NAMALWA (cell line): ENCODE results near the gene DPH2.

ENCODE experiments used
- DNase-seq: peaks from one replicate; pipeline ENCODE4 v3.0.0-alpha.2; 2015; ENCODE audit warnings: low spot score

DPH2 gene

DNA sequence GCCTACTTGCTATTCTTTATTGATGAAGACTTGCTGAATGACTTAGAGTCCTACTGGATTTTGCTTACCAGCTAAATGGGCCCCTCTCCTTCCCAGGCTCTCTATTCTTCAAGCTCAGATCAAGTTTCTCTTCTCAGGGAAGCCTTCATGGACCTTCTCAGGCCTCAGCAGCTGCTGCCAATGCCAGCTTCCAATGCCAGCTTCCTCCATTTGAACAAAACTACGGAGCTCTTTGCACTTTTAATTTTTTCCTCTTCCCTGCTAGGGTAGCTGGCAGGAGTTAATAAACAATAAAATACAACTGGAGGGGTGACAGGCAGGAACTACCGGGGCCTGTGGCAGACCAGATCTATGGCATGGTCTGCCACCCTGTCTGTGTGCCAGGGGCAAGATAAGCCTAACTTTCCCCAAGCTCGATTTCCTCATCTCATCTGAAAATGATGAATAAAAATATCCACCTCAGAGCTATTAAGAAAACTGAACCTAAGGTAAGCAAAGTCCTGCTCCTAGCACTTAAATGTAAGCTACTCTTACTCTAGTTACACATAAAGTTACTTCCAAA is 24.1 kb upstream of the DPH2 start:
- no peak for DNase-seq

DNA sequence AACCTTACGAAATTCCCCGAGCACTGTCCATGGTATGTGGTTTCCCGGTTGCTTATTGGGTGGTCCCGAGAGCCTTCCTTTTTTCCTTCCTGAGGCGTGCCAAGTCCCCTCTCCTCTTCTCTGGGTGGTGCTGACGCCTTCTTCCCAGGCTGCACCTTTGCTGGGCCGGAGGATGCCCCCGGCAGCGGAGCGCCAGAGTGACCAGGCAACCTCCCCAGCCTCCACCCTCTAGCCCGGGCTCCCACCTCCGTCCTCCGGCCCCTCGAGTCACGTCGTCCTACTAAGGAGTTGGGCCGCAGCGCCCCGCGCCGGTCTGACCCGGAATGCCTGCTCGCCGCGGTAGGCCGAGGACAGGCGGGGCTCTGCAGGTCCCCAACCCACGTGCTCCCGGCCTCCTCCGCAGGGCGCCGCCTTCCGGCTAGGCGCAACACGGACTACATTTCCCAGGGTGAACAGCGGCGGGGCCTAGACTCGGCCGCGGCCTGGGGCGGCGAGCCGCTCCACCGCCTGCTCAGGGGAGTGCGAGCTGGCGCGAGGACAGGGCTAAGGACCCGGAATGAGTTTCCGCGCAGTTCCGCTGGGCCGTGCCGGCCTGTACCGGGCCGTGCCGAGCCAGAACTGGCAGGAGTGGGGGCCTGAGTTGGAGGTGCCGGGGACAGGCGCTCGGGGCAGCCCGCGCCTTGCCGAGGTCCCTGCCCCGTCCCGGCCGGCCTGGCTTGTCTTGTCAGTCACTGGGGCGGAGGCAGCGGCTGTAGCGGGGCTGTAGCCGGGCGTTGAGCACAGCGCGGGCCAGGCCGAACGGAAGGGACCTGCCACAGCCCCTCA is 23.4 kb upstream of the DPH2 start, which contains the start of gene IPO13:
IPO13 (plus strand) TSS at position 715 of the 825 bp plus-strand sequence. CDS start 651 bp downstream, outside the sequence.
- DNase-seq: peak; percentile 97

DNA sequence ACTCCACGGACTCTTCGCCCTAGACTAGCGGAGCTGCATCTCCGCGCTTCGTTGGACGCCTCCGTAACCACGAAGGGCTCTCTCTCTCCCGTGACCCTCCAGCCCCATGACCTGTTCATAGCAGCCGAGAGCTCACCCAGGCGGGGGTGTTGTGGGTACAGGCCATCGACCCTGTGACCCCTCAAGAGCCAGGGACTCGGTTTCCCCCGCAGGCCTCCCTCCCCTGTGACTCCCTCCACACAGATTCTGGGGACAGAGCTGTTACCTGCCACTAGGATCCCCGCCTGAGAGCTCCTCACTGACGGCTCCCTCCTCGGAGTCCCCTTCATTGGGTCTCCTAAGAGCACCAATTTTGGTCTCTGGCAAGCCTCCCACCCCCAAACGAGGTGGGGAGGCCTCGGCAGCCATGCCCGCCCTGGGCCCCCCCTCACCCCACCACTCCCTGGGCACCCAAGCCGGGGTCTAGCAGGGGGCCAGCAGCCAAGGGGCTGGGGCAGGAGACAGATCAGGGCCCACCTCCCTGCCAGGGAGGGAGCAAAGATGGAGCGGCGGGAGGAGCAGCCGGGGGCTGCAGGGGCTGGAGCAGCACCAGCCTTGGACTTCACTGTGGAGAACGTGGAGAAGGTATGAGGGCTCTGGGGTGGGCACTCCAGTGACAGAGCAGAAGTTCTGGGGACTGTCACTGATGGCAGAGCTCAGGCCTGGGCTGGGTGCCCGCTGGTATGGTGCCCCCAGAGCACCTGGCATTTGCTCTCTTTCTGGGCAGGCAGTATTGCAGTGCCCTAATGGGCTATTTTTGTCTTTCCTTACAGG is 22.5 kb upstream of the DPH2 start:
- DNase-seq: no peak

DNA sequence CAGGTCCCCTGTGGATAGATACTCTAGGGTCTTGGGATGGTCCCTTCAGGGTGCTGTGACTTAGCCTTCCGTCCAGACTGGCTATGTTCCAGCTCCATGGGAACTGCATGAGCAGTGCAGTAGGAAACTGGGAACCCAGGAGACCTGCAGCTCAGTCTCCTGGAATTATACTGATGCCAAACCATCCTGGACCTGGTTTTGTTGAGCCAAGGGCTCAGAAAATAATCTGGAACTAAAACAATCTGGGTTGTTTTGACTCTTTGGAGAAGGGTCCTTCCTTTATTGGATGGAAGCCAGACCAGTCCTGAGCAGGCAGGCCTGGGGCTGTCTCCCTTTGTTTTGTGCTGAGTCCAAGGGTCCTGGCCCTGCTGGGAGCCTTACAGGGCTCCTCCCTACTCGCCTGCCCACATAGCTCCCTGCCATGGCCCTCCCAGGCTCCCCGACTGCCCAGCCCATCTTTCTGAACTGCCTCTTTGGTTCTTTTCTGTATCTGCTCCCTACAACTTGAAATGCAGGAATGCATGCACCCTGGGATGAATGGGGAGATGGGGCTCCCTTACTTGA is 21.9 kb upstream of the DPH2 start:
- no peak for DNase-seq

DNA sequence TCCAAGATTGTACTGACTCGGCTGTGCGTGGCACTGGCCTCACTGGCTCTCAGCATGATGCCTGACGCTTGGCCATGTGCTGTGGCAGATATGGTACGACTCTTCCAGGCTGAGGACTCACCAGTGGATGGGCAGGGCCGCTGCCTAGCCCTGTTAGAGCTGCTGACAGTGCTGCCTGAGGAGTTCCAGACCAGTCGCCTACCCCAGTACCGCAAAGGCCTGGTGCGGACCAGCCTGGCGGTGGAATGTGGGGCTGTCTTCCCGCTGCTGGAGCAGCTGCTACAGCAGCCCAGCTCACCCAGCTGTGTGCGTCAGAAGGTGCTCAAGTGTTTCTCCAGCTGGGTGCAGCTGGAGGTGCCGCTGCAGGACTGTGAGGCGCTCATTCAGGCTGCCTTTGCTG is 20.1 kb upstream of the DPH2 start:
- DNase-seq: no peak

DNA sequence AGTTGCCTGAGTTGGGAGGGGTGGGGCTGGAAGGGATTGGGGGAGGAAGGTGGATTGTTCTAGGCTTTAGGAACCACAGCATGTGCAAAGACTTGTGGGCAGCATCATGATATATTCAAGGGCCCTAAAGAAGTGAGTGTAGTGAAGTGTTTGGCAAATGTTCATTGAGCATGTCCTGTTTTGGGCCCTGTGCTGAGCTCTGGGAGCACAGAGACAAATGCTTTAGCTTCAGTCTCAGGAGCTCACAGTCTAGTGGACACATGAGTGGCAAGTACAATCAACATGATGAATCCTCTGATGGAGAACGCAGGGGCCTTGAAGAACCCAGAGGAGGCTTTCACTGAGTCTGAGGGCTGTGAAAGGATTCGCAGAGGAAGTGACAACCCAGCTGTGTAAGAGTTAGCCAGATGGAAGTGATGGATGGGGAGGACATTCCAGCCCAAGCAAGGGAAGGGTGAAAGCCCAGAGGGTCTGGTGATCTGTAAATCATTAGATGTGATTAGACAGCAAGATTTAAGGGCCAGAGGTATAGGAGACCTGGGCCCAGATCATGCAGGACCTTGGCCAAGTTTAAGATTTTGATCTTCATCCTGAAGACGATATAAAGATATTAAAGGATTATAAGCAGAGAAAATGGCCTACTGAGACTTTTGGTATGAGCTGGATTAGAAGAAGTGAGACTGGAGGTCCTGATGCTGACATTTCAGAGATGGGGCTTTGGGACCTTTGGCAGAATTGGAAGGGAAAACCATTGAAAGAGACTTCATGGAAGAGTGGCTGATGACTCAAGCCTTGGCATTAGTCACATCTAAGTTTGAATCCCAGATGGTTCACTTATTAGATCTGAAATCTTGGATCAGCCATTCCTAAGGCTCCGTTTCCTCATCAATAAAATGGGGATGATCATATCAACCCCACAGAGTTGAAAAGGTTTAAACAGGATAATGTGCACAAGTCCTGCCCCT is 18.5 kb upstream of the DPH2 start:
- DNase-seq: no peak

DNA sequence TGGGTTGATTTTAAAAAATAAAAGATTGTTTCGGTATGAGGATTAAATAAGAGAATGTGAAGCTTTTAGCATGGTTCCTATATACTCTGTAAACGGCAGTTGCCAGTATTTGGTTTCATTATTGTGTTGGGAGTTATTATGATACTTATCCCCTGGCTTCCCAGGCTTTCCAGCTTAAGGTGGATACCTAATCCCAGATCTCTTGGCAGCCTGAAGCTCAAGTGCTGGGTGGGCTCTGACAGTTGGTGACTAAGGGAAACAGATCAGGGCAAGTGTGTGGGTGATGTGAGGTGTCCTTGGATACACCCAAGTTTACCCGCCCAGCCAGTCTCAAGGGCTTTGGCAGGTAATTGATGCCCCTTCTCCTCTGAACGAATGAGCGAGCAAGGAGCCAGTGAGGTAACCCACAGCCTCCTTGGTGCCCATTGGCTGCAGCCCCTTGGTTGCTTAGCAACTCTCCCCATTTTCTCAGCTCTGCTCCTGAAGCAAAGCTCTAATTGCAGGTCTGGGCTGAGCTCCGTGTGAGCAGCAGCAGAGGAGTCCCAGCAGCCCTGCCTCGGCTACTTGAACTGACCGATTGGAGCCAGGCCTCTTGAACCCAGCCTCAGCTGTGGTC is 17.0 kb upstream of the DPH2 start:
- no peak for DNase-seq

DNA sequence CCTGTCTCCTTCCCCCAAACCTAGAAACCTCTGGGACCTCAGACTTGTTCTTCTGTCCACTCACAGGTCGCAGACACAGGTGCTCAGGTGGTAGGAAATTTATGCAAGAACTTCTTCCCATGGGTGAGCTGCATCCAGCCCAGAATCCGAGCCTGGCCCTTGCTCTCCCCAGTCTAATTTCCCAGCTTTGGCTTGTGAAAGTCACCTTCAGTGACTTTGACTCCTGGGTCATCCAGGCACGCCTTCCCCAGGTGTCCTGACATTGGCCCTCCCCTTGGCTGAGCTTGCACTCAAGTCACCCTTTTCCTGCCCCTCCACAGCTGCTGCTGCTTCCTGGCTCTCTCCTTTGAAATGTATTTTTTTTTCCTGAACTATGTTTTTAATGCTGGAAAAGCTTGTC is 16.4 kb upstream of the DPH2 start:
- DNase-seq: no peak

DNA sequence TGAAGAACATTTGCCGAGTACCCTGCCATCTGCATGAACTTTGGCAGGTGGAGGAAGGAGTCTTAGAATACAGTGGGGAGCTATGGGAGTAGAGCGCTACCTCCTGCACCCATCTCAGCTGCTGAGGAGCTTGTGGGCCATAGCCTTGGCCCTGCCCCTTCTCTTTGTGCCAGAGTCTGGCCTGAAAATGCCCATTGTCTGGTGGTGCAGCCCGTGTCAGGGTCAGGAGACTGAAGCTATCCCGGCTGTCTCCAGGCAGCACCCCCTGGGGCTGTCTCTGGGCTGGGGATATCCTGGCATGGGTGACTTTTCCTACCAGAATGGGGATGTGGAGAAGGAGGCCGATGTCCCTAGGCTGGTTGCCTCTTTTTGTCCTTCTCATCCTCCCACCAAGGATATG is 15.8 kb upstream of the DPH2 start:
- no peak for DNase-seq

DNA sequence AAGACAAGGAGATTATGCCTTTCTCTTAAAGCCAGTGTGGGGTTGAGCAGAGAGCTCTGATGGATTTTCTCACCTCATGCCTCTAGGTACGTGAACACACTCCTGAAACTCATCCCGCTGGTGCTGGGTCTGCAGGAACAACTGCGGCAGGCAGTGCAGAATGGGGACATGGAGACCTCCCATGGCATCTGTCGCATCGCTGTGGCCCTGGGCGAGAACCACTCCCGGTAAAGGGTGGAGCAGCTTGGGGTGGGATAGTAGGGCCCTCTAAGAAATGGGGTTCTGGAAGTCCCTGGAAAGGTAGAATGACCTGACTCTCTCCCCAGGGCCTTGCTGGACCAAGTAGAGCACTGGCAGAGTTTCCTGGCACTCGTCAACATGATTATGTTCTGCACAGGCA is 13.6 kb upstream of the DPH2 start:
- no peak for DNase-seq

DNA sequence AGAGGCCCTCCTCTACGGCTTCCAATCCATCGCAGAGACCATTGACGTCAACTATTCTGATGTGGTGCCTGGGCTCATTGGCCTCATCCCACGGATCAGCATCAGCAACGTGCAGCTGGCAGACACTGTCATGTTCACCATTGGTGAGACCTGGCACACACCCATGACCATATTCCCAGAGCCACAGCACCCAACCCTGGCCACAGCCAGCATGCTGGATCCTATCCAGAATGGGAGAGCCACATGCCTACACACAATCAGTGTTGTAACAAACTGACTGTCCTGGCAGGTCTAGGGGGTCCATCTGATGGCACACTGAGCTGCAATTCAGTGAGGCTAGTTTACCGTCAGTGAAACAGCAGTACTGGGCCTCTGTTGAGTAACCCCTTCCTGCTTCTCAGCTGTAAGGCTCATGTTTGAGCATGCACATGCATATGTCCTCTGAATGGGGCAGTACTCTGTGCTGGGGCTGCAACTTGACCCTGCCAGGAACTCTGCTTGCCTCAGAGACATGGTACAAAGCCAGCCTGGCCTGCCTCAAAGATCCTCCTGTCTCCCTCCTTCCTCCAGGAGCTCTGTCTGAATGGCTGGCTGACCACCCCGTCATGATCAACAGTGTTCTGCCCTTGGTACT is 12.3 kb upstream of the DPH2 start:
- DNase-seq: no peak

DNA sequence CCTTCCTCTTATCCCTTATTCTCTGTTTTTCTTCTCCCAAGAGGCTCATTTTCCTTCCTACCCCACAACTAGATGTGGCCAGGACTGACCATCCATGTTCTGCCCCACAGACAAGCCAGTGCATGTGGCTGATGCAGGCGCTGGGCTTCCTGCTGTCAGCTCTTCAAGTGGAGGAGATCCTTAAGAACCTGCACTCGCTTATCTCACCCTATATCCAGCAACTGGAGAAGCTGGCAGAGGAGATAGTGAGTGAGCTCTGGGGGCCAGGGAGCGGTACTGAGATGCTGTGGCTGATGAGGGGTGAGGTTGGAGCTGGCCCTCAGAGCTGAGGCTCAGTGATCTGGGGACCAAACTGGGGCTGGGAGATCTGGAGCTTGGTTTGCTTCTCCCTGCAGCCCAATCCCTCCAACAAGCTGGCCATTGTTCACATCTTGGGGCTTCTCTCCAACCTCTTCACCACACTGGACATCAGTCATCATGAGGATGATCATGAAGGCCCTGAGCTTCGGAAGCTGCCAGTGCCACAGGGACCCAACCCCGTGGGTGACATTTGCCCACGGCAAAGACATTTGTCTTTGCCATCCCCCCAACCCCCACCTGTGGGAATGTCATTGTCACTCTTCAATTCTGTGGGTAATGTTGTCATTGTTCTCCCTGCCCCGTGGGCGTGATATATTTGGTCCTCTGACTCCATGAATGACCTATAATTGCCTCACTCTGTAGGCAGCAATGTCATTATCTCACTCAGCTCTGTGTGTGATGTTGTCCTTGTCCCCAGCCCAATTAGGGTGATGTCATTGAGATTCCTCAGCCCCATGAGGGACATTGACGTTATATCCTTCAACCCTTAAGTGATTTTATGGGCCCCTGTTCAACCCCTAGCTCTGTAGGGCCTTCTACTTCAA is 11.2 kb upstream of the DPH2 start:
- no peak for DNase-seq

DNA sequence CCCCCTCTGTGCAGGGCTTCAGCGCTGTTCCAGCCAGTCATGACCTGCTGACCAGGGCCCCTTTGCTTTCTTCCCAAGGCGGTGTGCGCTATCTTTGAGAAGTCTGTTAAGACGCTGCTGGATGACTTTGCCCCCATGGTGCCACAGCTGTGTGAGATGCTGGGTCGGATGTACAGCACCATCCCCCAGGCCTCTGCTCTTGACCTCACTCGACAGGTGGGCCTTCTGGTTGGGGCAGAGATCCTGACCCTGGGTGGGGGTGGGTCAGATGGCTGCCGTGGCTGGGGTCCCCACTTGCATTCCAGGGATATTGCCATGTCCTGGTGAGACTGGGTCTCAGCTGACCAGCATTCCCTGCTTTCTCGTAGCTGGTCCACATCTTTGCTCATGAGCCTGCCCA is 9.0 kb upstream of the DPH2 start:
- DNase-seq: no peak

DNA sequence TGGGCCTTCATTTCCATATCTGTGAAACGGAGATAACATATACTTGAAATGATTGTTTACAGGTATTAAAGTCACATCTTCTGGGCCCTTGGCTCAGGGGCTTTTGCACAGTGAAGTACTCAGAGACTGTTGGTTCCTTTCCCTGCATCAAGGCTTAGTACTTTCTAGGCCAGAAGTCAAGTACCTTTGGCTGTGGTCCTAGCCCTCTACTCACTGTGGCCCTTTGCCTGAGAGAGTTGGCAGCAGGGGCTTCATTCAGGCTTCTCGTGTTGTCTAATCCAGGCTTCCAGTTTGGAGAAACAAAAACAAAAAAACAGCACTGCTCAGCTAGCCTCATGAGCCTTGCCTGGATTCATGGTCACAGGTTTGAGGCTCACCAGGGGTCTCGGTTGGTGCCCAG is 8.1 kb upstream of the DPH2 start:
- DNase-seq: no peak

DNA sequence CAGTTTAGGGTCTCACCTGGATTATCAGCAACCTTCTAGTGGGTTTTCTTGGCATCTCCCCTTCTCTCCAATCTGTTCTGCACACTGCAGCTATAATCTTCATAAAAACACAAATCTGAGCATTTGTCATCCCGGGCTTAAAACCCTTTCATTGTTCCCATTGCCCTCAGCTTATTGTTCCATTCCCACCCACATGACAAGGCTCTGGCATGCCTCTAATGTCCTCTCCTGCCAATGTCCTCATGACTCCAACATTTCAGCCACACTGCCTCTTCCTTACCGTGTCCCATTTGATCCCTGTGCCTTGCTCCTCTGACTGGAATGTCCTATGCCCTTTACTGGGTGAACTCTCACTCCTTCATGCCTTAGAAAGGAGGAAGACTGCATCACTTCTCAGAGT is 7.5 kb upstream of the DPH2 start:
- DNase-seq: no peak

DNA sequence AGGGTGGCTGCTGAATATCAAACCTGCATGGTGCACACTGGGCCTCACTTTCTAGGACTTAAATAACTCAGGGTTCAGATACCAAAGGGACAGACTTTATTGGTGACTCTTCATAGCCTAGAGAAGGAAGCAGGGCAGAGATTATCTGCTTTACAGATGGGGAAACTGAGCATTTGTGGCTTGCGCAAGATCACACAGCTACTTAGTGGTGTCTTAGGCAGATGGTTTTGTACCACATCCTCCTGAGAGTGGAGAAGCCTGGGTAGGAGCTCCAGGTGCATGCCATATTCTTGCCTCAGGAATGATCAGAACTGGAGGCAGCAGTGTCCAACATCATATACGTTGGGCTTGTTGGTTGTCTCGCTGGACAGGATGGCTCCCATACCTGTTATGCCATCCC is 6.8 kb upstream of the DPH2 start:
- DNase-seq: no peak

DNA sequence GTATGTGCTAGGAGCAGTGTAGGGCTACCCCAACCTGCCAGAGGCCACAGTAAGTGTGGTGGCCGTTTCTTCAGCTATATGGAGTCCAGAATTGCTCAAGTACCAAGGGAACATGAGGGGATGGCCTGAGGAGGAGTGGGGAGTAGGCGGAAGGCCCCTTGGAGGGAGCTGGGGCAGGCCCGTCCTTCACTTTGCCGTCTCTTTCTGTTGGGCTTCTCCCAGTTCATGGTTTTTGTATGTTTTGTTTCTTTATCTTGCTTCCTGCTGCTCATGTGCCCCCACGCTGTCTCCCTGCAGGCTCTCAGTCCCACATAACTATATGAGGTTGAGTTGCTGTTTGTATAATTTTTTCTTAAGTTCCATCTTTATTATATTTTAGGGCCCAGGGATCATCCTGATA is 5.9 kb upstream of the DPH2 start:
- DNase-seq: no peak

DNA sequence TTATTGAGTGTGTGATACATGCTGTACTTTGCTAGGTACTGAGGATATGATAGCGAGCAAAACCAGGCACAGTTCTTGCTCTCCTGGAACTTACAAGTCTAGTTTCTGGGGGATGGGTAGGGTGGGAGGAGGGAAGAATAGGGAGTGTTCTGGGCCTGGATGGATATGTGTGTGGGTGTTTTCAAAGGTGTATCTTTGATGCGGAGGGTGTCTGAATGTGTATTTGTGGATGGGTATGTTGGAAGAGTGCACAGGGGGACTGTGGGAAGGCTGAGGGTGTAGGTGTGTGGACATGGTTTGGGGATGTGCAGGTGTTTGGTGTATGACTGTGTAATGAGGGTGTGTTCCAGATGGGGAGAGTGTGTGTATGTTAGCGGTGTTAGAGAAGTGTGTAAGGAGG is 4.5 kb upstream of the DPH2 start:
- no peak for DNase-seq

DNA sequence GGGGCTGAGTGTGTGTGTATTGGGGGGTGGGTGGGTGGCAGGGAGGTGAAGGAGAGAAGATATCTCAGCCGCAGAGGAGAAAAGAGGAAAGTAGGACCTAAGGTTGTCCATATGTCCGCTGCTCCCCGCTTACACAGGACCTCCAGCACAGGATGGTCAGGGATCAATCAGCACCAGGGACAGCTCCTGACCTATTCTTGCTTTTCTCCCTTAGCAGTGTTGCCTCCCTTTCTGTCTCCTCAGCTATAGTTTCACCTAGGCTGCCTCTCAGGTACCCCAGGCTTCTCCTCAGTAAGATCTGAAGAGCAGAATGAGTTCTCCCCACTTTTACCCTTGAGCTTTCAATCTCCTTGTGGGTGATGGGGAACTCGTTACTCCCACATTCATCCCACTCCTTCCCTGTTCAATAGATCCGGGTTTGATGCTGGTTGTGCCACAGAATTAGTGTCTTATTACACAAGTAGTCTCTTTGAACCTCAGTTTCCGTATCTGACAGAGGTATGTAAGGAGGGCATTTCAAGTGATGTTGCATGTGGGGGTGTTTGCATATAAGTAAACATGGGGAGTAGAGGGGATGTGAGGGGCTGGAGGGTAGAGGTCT is 1.4 kb upstream of the DPH2 start:
- peak; percentile 48 for DNase-seq
